Left lung (tissue), 10 donors: Measurements from ENCODE around the gene STXBP1. TPM values are rescaled to one million over a fixed set of nuclear protein-coding genes. Genes with fewer than 3 reads are reported as not detected.
A peak's percentile ranks its signal among the peaks of the same experiment; 100 is the strongest.

Experiments
- ATAC-seq: fragments of 200-7000 bp; cut with Tn5 transposase; one replicate; pipeline ENCODE4 v1.9.1; 2020; ENCODE audit warnings: moderate library complexity
- DNase-seq, 4 donors: peaks; one replicate each; pipeline ENCODE4 v3.0.0-alpha.2; 2013 to 2020
- H3K27ac ChIP-seq, 2 donors: fragments of 200-600 bp; sonication (generic) in 1 of 2; one replicate each; pipeline versions ENCODE4 v1.5.0 to v1.8.0; 2020 to 2021
- H3K27me3 ChIP-seq, 2 donors: fragments of 200-600 bp; sonication (generic) in 1 of 2; one replicate each; pipeline versions ENCODE4 v1.5.0 to v1.8.0; 2020 to 2021
- H3K36me3 ChIP-seq, 2 donors: fragments of 200-600 bp; sonication (generic) in 1 of 2; one replicate each; pipeline versions ENCODE4 v1.5.0 to v1.8.0; 2020 to 2021
- H3K4me1 ChIP-seq, 2 donors: fragments of 200-600 bp; one replicate each; pipeline ENCODE4 v1.8.0; 2021
- H3K4me3 ChIP-seq, 2 donors: fragments of 200-600 bp; sonication (generic) in 1 of 2; one replicate each; pipeline versions ENCODE4 v1.5.0 to v1.8.0; 2020 to 2021; ENCODE audit warnings: mild to moderate bottlenecking in 1 of 2
- H3K9me3 ChIP-seq, 2 donors: fragments of 200-600 bp; sonication (generic) in 1 of 2; one replicate each; pipeline versions ENCODE4 v1.5.0 to v1.8.0; 2020 to 2021
- intact Hi-C, 2 donors: fragments of 100-400 bp; cut with DNase I; formaldehyde crosslinking; loops; one replicate each; pipeline versions ENCODE4 v1.11.2 to v1.14.2; 2022
- polyA plus RNA-seq, 6 donors: library from polyadenylated mRNA; unstranded; fragments of 120-200 nt; gene quantifications; one replicate each; pipeline ENCODE4 v1.2.1, GENCODE V29; 2013; ENCODE audit not compliant: insufficient read length in 6 of 6
- total RNA-seq, 2 donors: library from RNA; stranded (reverse); fragmentation: NEBNext Ultra II Directional; extraction: Animal tissue kit (Norgen Biotek cat#: 25700); gene quantifications; one replicate each; pipeline ENCODE4 v1.2.1, GENCODE V29; 2021
- TF ChIP-seq, protein P1 (sequence below), 2 donors: fragments of 200-600 bp; sonication (generic) in 1 of 2; IDR thresholded peaks; one replicate each; pipeline versions ENCODE4 v1.5.0 to v1.8.0; 2021; ENCODE audit warnings: antibody characterized with exemption in 2 of 2
- donor health status: DM: no; HTN: yes; CAD: no.
- donor health status: DM: no; HTN: no; CAD: no.

STXBP1 gene
- total and polyA plus RNA-seq, 8 donors, result 40.7 to 76.7 (median 48.8) TPM

DNA sequence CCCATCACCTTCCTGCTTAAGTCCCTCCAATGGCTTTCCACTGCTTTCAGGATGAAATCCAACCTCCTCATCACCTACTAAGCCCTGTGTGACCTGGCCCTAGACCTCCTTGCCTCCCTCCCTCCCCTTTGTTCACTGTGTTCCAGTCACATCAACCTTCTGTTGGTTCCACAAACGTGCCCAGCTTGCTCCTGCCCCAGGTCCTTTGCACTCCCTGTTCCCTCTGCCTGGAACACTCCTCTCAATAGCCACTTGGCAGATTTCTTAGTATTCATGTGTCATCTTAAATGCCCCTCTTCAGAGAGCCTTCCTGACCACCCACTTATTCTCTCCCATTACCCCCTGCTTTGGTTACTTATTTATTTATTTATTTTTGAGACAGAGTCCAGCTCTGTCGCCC lies 24.1 kb upstream of the STXBP1 start:
- TF ChIP-seq, protein P1, sequence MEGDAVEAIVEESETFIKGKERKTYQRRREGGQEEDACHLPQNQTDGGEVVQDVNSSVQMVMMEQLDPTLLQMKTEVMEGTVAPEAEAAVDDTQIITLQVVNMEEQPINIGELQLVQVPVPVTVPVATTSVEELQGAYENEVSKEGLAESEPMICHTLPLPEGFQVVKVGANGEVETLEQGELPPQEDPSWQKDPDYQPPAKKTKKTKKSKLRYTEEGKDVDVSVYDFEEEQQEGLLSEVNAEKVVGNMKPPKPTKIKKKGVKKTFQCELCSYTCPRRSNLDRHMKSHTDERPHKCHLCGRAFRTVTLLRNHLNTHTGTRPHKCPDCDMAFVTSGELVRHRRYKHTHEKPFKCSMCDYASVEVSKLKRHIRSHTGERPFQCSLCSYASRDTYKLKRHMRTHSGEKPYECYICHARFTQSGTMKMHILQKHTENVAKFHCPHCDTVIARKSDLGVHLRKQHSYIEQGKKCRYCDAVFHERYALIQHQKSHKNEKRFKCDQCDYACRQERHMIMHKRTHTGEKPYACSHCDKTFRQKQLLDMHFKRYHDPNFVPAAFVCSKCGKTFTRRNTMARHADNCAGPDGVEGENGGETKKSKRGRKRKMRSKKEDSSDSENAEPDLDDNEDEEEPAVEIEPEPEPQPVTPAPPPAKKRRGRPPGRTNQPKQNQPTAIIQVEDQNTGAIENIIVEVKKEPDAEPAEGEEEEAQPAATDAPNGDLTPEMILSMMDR (IDR thresholded peaks at IDR 0.05), result no peak
- no peak overlapping the region for H3K27ac ChIP-seq
- DNase-seq, result no peak
- no peaks in the 10 kb centered on the region for H3K27me3 ChIP-seq
- ATAC-seq, result no peak
- no peak overlapping the region for H3K4me3 ChIP-seq
- no peaks in the 10 kb centered on the region for H3K36me3 ChIP-seq
- no peaks in the 10 kb centered on the region for H3K9me3 ChIP-seq
- H3K4me1 ChIP-seq, result peaks cover 5 to 40% of the 10 kb centered on the region in 2 donors
- intact Hi-C loops, result loop anchor here in 1 of 2 donors (5.0 kb wide), 1 partner anchor 81 kb away; no protein-coding TSS in a partner anchor

DNA sequence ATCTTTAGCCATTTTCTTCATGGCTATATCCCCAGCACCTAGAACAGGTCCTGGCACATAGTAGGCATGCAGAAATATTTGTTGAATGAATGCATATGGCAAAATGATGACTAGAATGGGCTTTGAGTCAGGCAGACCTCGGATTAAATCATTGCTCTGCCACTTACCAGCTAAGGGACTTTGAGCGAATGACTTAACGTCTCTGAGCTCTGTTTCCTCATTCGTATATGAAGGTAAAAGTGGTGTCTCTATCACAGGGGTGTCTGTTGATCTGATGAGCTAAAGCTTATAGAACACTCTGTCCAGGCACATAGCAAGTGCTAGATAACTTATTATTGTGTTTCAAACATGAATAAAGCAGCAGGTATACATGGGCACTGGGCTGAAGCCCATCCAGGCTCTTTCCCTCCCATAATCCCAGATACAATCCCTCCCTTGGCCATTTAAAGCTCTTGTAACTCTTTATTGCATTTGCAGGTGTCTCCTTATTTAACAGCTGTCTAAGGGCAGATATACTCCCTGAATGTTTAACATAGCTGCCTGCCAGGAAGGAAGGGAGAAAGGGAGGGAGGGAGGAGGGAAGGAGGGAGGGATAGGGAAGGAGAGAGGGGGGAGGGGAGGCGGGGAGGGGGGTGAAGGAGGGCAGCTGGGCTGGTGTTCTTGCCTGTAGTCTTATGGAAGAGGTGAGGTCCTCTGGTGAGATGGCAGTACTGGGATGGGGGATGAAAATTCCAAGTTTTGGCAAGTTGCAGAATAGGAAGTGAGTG lies 23.2 kb upstream of the STXBP1 start:
- TF ChIP-seq, protein P1 (IDR thresholded peaks at IDR 0.05), result no peak
- Histone ChIP-seq H3K36me3 (no peaks in the 10 kb centered on the region), H3K4me1 (peaks cover 2 to 30% of the 10 kb centered on the region in 2 donors), H3K9me3 (no peaks in the 10 kb centered on the region), H3K27me3 (no peaks in the 10 kb centered on the region), H3K27ac (no peak overlapping the region), H3K4me3 (no peak overlapping the region)
- no peak for DNase-seq
- intact Hi-C loops, result loop anchor here in 1 of 2 donors (5.0 kb wide), 1 partner anchor 82 kb away; no protein-coding TSS in a partner anchor
- ATAC-seq, result no peak

DNA sequence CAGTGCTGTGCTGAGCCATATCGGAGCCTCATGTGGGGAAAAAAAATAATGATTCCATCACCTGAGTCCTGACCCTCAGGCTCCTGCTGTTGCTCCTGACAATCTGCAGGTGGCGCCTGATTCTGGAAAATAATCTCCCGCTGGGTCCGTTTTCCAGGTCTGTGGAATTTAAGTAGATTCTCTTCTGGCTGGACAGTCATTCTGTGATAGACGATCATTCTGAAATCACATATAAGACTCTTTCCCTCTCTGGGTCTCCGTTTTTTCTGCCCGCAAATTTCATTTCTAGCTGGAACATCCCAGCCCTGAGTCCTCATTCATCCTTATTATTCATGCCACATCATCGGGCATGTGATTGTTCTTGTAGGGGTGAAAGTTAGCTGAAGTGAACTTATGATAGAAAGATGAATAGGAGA lies 22.1 kb upstream of the STXBP1 start:
- Histone ChIP-seq H3K4me1 (peaks cover 0 to 22% of the 10 kb centered on the region in 2 donors), H3K4me3 (no peak overlapping the region), H3K9me3 (no peaks in the 10 kb centered on the region), H3K36me3 (no peaks in the 10 kb centered on the region), H3K27me3 (no peaks in the 10 kb centered on the region), H3K27ac (no peak overlapping the region)
- intact Hi-C loops, result loop anchor here in 1 of 2 donors (5.0 kb wide), 3 partner anchors 83 to 332 kb away; no protein-coding TSS in a partner anchor
- ATAC-seq (peak; percentile 85), DNase-seq (peak in 2 of 4 donors; percentile 47 to 82)
- TF ChIP-seq, protein P1 (IDR thresholded peaks at IDR 0.05), result peak; percentile 86 to 88

DNA sequence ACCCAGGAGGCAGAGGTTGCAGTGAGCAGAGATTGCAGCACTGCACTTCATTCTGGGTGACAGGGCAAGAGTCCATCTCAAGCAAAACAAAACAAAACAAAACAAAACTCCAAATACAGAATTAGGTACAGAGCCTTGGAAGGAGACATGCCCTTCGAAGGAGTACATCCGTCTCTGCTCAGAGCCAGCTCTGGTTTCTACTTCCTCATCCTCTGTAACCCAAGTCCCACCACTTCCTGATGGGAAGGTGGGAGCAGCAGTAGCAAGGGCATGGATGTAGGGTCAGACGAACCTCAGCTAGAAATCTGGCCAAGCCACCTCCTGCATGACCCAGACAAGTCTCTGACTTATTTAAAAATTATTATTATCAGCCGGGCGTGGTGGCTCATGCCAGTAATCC lies 16.5 kb upstream of the STXBP1 start:
- H3K4me1 ChIP-seq, result no peaks in the 10 kb centered on the region
- ATAC-seq (no peak), DNase-seq (no peak)
- no peaks in the 10 kb centered on the region for H3K27me3 ChIP-seq
- H3K27ac ChIP-seq, result no peak overlapping the region
- intact Hi-C loops, result no loop called here
- H3K36me3 ChIP-seq, result no peaks in the 10 kb centered on the region
- H3K9me3 ChIP-seq, result no peaks in the 10 kb centered on the region
- TF ChIP-seq, protein P1 (IDR thresholded peaks at IDR 0.05), result no peak
- H3K4me3 ChIP-seq, result no peak overlapping the region

DNA sequence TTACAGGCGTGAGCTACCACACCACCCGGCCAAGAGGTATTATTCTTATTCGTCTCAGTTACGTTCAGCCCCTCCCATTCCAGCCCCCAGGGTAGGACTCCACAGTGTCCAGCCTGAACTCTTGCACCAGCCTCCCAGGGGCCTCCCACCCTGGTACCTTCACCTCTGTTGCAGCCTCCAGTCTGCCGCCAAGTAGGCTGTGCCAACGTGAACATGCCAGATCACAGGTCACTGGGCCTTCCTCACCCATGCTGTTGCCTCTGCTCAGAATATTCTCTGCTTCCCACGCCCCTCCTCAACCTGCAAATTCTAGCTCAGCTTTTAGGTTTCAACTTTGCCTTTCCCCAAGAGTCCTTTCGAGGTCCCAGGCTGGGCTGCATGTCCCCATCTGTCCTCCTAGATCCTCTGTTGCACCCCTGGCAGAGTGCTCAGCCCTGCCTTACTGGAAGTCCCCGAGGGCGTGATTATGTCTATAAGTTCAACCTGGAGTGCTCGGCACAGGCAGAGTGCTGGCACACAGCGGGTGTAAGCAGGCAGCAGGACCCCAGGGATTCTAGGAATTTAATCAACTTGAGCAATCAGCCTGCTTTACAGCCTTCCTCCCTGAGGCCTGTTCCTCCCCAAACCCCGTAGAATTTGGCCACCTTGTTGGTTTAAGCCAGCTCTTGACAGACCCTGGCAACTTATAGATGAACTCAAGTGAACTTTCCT lies 13.1 kb upstream of the STXBP1 start:
- no peak overlapping the region for H3K27ac ChIP-seq
- ATAC-seq, result no peak
- TF ChIP-seq, protein P1 (IDR thresholded peaks at IDR 0.05), result no peak
- H3K4me3 ChIP-seq, result no peak overlapping the region
- no peak for DNase-seq
- H3K36me3 ChIP-seq, result no peaks in the 10 kb centered on the region
- H3K4me1 ChIP-seq, result no peaks in the 10 kb centered on the region
- no peaks in the 10 kb centered on the region for H3K9me3 ChIP-seq
- intact Hi-C loops, result no loop called here
- no peaks in the 10 kb centered on the region for H3K27me3 ChIP-seq
